Neural cell (in vitro differentiated cells): ENCODE measurements around the gene FGD6.

Experiments used
- EP300 ChIP-seq: fragments of 450-650 bp; conservative IDR thresholded peaks from 2 replicates; pipeline ENCODE4 v1.6.1; 2014; ENCODE audit warnings: antibody characterized with exemption, mild to moderate bottlenecking, moderate library complexity; ENCODE audit not compliant: poor library complexity, severe bottlenecking
- EZH2 ChIP-seq: fragments of 200-600, 300-800 bp; shearing (Covaris generic), sonication (generic); IDR thresholded peaks from 2 replicates; pipeline ENCODE4 v1.6.1; 2014; ENCODE audit warnings: antibody characterized with exemption, low read length, borderline replicate concordance, mild to moderate bottlenecking; ENCODE audit not compliant: insufficient read depth, poor library complexity, severe bottlenecking
- MXI1 ChIP-seq: fragments of 450-650 bp; conservative IDR thresholded peaks from 2 replicates; pipeline ENCODE4 v1.6.1; 2014; ENCODE audit warnings: antibody characterized with exemption, mild to moderate bottlenecking; ENCODE audit not compliant: poor library complexity, severe bottlenecking
- POLR2AphosphoS5 ChIP-seq: IDR thresholded peaks from 2 replicates; pipeline ENCODE4 v1.6.1; 2012
- RAD21 ChIP-seq: fragments of 450-650 bp; conservative IDR thresholded peaks from 2 replicates; pipeline ENCODE4 v1.6.1; 2014; ENCODE audit warnings: antibody characterized with exemption, mild to moderate bottlenecking, moderate library complexity
- TF ChIP-seq, protein P1 (sequence below): fragments of 450-650 bp; IDR thresholded peaks from 2 replicates; pipeline ENCODE4 v1.5.1; 2014; ENCODE audit warnings: antibody characterized with exemption, mild to moderate bottlenecking, moderate library complexity; ENCODE audit not compliant: poor library complexity, severe bottlenecking

DNA sequence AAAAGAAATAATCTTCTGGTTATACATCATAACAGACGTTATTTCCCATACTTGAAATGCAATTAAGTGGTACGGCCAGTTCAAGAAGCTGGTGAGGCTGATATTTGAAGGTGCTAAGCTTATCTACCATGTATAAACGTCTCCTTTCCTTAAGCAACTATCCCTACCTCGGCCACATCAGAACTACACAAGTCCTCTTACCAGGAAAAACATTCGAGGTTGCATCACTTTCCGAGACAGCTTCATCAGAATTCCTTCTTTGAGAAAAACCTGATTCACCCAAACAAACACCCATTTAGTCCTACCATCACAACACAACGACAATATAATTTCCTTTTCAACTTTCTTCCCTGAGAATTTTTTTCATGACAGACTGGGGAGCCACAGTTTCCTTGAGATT, 109.9 kb downstream of the FGD6 start:
- TF ChIP-seq POLR2AphosphoS5 (no peak), RAD21 (no peak), EP300 (no peak), MXI1 (no peak), EZH2 (no peak)
- TF ChIP-seq, protein P1, sequence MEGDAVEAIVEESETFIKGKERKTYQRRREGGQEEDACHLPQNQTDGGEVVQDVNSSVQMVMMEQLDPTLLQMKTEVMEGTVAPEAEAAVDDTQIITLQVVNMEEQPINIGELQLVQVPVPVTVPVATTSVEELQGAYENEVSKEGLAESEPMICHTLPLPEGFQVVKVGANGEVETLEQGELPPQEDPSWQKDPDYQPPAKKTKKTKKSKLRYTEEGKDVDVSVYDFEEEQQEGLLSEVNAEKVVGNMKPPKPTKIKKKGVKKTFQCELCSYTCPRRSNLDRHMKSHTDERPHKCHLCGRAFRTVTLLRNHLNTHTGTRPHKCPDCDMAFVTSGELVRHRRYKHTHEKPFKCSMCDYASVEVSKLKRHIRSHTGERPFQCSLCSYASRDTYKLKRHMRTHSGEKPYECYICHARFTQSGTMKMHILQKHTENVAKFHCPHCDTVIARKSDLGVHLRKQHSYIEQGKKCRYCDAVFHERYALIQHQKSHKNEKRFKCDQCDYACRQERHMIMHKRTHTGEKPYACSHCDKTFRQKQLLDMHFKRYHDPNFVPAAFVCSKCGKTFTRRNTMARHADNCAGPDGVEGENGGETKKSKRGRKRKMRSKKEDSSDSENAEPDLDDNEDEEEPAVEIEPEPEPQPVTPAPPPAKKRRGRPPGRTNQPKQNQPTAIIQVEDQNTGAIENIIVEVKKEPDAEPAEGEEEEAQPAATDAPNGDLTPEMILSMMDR, result no peak
